Amygdala (tissue), 56 donors: ENCODE measurements around the gene C11orf71.

Experiments
- DNase-seq, 56 donors: peaks; one replicate each; lab custom pipeline; 2025; lab: John Stamatoyannopoulos, UW

Gene C11orf71

DNA sequence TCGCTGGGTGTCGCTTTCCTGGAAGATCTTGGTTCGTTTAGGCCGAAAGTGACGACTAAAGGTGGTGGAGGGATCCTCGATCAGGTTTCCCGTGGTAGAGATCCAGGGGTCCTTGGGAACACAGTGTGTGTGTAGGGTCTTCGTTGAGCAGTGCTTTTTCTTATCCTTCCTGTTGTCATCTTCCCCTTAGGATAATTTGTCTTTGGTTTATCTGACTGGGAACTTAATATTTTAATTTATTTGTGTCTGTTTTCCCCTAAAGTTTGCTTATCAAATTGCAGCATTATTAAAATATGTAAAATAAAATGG is 558 bp upstream of the C11orf71 start:
- DNase-seq: peak in 1 of 56 donors; percentile 23

GRCh38 chr11:114399490-114400215 is 658 bp downstream of the C11orf71 start:
- DNase-seq: peak in 4 of 56 donors; percentile 38 to 78 (median 58)

GRCh38 chr11:114398303-114398920 is 1.9 kb downstream of the C11orf71 start:
- no peak for DNase-seq

- DNase-seq: no peak
Measured at GRCh38 chr11:114397349-114397982, 2.8 kb downstream of the C11orf71 start.

GRCh38 chr11:114396916-114397315 is 3.4 kb downstream of the C11orf71 start:
- DNase-seq: no peak

DNA sequence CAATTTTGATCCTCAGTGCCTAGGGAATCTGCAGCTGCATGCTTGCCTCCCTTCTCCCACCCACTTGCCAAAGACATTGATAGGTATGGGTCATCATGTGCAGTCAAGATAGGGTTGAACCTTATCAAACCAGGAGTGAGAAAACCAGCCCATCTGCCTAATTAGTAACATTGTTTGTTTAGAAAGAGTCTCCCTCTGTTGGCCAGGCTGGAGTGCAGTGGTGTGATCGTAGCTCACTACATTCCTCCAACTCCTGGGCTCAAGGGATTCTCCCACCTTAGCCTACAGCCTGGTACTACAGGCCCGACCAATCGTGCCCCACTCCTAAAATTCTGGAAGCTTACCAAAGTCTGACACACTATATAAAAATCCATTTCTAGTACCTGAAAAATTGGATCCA is 4.6 kb downstream of the C11orf71 start:
- DNase-seq: no peak

DNA sequence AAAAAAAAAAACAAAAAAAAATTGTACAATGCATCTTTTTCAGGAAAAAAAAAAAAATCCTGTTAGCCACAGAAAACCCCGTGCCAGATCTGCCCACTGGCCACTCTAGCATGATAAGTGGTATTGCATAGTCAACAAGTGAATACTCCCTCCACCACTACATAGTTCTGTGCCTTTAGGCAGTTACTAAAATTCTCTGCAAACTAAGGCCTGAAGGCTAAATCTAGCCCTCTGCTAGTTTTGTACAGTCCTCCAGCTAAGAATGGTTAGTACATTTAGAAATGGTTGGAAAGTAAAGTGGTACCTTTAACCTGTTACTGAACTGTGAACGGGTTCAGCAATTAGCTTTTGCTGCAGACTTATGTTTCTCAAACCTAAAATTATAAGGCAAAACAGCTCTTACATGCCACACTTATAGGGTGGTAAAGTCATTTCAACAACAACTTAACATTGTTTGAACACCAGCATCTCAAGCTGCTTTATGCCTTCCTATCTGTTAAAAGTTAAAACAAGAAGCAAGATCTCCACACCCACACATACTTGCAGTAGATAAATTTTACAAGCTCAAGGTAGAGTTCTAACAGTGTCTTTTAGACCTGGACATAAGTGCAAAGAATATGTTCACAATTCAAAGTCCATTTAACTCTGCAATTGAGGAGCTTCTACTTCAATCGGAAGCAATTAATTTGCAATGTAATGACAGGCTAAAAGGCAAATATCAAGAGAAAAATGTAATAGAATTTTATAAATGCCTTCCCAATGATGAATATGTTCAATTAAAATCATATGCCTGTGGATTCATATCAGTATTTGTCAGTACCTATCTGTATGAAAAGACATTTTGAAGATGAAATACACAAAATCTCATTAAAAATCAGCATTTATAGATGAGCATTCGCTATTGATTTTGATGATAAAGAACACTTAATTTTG is 7.3 kb downstream of the C11orf71 start:
- no peak for DNase-seq

DNA sequence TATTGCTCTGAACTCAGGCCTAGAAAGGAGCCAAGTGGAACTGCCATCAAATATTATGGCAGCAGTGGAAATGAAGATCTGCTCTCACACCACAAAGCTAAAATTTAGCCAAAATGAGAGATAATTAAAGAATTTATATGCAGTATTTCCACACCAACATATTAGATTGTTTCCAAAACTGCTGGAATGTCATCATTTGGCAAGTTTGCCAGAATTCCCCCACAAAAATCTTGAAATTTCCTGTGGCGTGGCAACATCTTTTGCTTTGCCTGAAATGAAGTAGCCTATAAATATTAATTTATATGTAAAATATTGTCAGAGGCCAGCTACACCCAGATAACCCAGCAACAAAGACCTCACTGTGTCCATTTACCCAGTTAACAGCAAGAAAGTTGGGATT is 13.8 kb downstream of the C11orf71 start:
- DNase-seq: no peak

DNA sequence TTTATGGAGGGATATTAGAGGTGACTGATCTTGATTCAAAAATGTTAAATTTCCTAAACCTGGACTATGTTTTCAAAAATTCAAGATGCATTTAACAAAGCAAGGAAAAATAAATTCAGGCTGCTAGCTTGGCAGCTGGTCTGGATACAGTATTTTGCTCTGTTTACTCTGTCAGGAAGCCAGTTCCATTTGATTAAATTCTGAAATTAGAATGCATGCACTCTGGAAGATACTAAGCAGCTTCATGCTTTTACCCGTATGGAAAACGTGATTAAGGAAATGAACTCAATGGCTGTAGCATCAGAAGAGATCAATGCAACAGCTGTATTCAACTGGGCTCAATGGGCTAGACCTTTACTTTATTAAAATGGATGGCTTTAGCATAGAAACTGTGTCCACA is 14.2 kb downstream of the C11orf71 start:
- DNase-seq: no peak

DNA sequence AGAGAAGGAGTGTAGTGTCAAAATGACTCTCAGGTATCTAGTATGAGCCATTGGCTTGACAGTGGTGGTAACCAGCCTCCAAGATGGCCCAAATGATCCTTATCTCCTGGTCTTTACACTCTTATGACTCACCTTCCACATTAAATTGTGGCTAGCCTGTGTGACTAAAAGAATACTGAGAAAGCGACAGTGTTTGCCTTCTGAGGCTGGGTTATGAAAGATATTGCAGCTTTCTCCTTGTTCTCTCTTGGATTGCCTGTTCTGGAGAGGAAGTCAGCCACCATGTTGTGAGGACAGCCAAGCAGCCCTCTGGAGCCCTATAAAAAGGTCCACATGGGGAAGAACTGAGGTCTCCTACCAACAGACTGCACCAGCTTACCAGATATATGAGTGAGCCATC is 15.8 kb downstream of the C11orf71 start:
- no peak for DNase-seq

DNA sequence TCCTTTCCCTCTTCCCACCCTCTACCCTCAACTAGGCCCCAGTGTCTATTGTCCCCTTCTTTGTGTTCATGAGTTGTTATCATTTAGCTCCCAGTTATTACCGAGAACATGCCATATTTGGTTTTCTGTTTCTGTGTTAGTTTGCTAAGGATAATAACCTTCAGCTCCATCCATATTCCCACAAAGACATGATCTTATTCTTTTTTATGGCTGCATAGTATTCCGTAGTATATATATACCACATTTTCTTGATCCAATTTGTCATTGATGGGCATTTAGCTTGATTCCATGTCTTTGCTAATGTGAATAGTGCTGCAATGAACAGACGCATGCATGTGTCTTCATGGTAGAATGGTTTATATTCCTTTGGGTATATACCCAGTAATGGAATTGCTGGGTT is 17.8 kb downstream of the C11orf71 start:
- DNase-seq: no peak

- no peak for DNase-seq
Measured at GRCh38 chr11:114379394-114380069, 20.8 kb downstream of the C11orf71 start.

DNA sequence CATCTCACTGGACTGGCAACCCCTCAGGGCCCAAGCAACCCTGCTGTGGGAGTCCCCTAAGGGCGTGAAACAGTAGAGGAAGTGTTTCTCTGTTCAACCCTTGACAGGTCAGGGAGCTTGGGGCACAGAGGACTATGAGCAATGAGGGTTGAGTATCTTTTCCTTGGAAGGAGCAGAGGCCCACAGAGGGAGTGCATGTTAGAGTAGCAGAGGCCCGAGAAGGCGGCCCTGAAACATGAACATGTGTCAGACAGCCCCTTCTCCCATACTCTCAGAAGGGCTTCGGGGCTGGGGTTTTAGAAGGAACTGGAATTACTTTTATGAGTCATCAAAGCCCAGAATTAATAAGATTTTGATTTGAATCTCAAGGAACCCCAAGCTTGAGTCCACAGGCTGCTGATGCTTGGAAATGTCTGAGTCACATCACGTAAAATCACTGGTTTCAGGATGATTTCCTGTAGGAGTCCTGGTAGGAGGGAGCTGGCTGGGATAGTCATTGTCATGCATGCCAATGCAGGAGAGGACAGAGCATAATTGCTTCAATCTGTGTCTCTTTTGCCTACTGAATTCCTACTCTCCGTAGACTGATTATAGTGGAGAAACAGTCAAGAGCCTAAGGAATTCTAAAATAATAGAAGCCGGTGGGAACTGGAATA is 22.6 kb downstream of the C11orf71 start:
- DNase-seq: peak in 3 of 56 donors; percentile 2 to 15 (median 8)

DNA sequence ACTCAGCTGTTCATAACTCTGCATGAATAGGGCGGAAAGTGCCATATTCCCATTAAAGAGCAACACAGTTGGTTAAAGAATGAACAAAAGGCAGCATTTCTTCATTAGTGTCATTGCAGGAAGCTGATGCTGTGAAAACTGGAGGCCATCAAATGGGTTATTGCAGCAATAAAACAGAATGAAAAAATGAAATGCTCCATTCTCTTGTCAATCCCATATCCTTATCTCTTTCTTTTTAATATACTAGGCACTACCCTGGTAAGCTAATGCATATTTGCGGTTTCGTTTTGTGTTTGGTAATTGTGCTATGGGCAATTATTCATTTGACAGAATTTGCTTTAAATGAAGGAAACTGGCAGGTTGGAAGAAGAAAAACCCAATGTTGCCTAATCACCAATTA is 25.3 kb downstream of the C11orf71 start:
- DNase-seq: no peak

GRCh38 chr11:114368918-114369680 is 31.2 kb downstream of the C11orf71 start:
- no peak for DNase-seq

DNA sequence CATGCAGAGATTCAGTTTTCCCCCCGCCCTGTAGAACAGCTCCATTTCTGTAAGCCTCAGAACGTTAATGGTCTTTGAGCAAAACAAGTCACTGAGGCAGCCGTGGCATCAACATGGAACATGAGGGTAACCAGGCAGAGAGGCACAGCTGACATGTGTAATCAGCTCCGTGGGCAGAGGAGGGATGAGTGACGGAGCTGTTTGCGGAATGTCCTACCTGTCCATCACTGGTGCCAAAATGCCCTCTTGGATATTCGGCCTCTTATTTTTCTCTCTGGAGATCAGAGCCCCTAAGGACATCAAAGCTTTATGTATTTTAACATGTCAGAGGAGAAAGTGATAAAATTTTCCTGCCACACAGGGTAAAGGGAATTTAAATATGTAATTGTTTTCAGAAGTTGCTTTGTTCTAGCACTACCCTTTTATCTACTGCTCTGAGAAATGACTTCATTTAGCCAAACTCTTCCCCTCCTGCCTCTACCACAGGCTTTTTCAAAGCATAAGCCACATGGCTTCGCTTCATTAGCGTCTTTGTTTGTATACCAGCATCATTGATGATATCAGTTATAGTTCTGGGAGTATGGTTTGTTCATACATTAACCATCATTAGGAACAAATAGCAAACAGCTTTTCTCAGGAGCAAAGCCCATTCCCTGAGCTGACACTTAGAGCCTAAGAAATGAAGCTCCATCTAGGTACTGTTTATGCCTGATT is 32.9 kb downstream of the C11orf71 start:
- no peak for DNase-seq

- no peak for DNase-seq
Measured at GRCh38 chr11:114366331-114367243, 33.7 kb downstream of the C11orf71 start.
